Lower leg skin (tissue), 3 donors: ENCODE measurements around the gene YTHDF2.

Experiments used
- POLR2A ChIP-seq, 2 donors: fragments of 450-650 bp; IDR thresholded peaks; one replicate each; pipeline ENCODE4 v1.6.1; 2016 to 2017; ENCODE audit warnings: antibody characterized with exemption in 2 of 2, mild to moderate bottlenecking in 1 of 2, moderate library complexity in 1 of 2
- TF ChIP-seq, protein P1 (sequence below), 3 donors: fragments of 450-650 bp; IDR thresholded peaks; one replicate each; pipeline ENCODE4 v1.5.1; 2016; ENCODE audit warnings: antibody characterized with exemption in 3 of 3, mild to moderate bottlenecking in 3 of 3, moderate library complexity in 2 of 3

DNA sequence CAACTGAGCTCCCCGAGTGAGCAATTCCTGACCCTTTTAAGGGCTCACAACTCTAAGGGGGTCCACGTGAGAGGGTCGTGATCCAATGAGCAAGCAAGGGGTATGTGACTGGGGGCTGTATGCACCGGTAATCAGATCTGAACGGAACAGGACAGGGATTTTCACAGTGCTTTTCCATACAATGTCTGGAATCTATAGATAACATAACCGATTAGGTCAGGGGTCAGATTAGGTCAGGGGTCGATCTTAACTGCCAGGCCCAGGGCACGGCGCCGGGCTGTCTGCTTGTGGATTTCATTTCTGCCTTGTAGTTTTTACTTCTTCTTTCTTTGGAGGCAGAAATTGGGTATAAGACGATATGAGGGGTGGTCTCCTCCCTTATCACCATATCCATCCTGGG lies 44.6 kb downstream of the YTHDF2 start:
- TF ChIP-seq POLR2A (IDR thresholded peaks at IDR 0.05): no peak
- TF ChIP-seq, protein P1, sequence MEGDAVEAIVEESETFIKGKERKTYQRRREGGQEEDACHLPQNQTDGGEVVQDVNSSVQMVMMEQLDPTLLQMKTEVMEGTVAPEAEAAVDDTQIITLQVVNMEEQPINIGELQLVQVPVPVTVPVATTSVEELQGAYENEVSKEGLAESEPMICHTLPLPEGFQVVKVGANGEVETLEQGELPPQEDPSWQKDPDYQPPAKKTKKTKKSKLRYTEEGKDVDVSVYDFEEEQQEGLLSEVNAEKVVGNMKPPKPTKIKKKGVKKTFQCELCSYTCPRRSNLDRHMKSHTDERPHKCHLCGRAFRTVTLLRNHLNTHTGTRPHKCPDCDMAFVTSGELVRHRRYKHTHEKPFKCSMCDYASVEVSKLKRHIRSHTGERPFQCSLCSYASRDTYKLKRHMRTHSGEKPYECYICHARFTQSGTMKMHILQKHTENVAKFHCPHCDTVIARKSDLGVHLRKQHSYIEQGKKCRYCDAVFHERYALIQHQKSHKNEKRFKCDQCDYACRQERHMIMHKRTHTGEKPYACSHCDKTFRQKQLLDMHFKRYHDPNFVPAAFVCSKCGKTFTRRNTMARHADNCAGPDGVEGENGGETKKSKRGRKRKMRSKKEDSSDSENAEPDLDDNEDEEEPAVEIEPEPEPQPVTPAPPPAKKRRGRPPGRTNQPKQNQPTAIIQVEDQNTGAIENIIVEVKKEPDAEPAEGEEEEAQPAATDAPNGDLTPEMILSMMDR (IDR thresholded peaks at IDR 0.05): no peak
